Stimulated activated CD8-positive, alpha-beta memory T cell treated with anti-CD3 and anti-CD28 coated beads, Interleukin-2, amount 100 ng/mL, for 1 hour (primary cell): ENCODE results near the gene STH.

Experiments
- DNase-seq, 2 donors: peaks; one replicate each; pipeline ENCODE4 v3.0.0-alpha.2; 2020; ENCODE audit warnings: low read depth in 2 of 2

The STH gene

GRCh38 chr17:46046957-46047356, 47.9 kb downstream of the STH start:
- DNase-seq: no peak

- DNase-seq: no peak
These were observed 48.3 kb downstream of the STH start for GRCh38 chr17:46047398-46047797.

- no peak for DNase-seq
These were observed 48.8 kb downstream of the STH start for GRCh38 chr17:46047856-46048255.
